Esophagus squamous epithelium (tissue), 5 donors: ENCODE results near the gene CTRL. TPM values are rescaled to one million over a fixed set of nuclear protein-coding genes. Genes with fewer than 3 reads are reported as not detected.

Experiments
- DNase-seq: peaks from one replicate; lab custom pipeline; 2025; lab: John Stamatoyannopoulos, UW
- H3K27ac ChIP-seq, 4 donors: fragments of 200-600 bp; sonication (generic); one replicate each; pipeline ENCODE4 v1.5.1; 2016 to 2019; ENCODE audit warnings: mild to moderate bottlenecking in 1 of 4
- H3K27me3 ChIP-seq, 4 donors: fragments of 200-600 bp; sonication (generic); 1 replicate in 3 of 4; 2 replicates in 1 of 4; pipeline versions ENCODE4 v1.5.1 to v1.6.0; 2017 to 2021; ENCODE audit warnings: antibody characterized with exemption in 1 of 4
- H3K36me3 ChIP-seq, 3 donors: fragments of 200-600 bp; sonication (generic); one replicate each; pipeline ENCODE4 v1.5.1; 2016 to 2019
- H3K4me1 ChIP-seq, 3 donors: fragments of 200-600 bp; sonication (generic); one replicate each; pipeline ENCODE4 v1.5.1; 2017 to 2019
- H3K4me3 ChIP-seq, 4 donors: fragments of 200-600 bp; sonication (generic); 1 replicate in 3 of 4; 2 replicates in 1 of 4; pipeline ENCODE4 v1.5.1; 2016 to 2019; ENCODE audit warnings: mild to moderate bottlenecking in 2 of 4, moderate library complexity in 1 of 4
- H3K9me3 ChIP-seq, 3 donors: fragments of 200-600 bp; sonication (generic); one replicate each; pipeline ENCODE4 v1.5.1; 2016 to 2019
- POLR2A ChIP-seq, 4 donors: fragments of 450-650 bp; IDR thresholded peaks; one replicate each; pipeline ENCODE4 v1.6.1; 2017; ENCODE audit warnings: antibody characterized with exemption in 4 of 4, mild to moderate bottlenecking in 4 of 4, moderate library complexity in 3 of 4
- WGBS, 2 donors: methylation state at CpG; one replicate each; pipeline ENCODE4 v1.1.5; 2018; 5-methylcytosine and 5-hydroxymethylcytosine counted together
- intact Hi-C: fragments of 100-400 bp; cut with DNase I; formaldehyde crosslinking; loops from one replicate; pipeline ENCODE4 v1.15.0; 2022
- total RNA-seq, 4 donors: library from RNA; depleted of rRNA; stranded (reverse); fragments of >200 nt; gene quantifications; one replicate each; pipeline ENCODE4 v1.1.0, GENCODE V29; 2016
- TF ChIP-seq, protein P1 (sequence below), 6 experiments: fragments of 450-650 bp in 4 of 6; fragments of 200-600 bp in 2 of 6; sonication (generic) in 2 of 6; IDR thresholded peaks; one replicate each; pipeline ENCODE4 v1.5.1; 2016 to 2019; ENCODE audit warnings: antibody characterized with exemption in 6 of 6, mild to moderate bottlenecking in 4 of 6, moderate library complexity in 4 of 6
- donor health status: DM: yes; HTN: yes; CAD: no.

The CTRL gene
- total RNA-seq, 4 donors from 2014 or later = 1.2 to 1.8 TPM; not detected in 2

GRCh38 chr16:67953641-67954375 is 22.1 kb upstream of the CTRL start:
- intact Hi-C loops = no loop called here
- Histone ChIP-seq H3K9me3 (no peaks in the 10 kb centered on the region), H3K27me3 (no peaks in the 10 kb centered on the region), H3K36me3 (peaks cover 0 to 96% (median 24%) of the 10 kb centered on the region in 3 donors), H3K4me1 (peaks cover 0 to 26% (median 6%) of the 10 kb centered on the region in 3 donors), H3K27ac (peak overlapping the region in 1 of 4 donors; percentile 29), H3K4me3 (no peak overlapping the region)
- 74 to 81% methylated on average over 2 to 3 of the region's 8 CpGs for WGBS, 2 donors
- TF ChIP-seq, protein P1, sequence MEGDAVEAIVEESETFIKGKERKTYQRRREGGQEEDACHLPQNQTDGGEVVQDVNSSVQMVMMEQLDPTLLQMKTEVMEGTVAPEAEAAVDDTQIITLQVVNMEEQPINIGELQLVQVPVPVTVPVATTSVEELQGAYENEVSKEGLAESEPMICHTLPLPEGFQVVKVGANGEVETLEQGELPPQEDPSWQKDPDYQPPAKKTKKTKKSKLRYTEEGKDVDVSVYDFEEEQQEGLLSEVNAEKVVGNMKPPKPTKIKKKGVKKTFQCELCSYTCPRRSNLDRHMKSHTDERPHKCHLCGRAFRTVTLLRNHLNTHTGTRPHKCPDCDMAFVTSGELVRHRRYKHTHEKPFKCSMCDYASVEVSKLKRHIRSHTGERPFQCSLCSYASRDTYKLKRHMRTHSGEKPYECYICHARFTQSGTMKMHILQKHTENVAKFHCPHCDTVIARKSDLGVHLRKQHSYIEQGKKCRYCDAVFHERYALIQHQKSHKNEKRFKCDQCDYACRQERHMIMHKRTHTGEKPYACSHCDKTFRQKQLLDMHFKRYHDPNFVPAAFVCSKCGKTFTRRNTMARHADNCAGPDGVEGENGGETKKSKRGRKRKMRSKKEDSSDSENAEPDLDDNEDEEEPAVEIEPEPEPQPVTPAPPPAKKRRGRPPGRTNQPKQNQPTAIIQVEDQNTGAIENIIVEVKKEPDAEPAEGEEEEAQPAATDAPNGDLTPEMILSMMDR (IDR thresholded peaks at IDR 0.05) = no peak
- no peak for TF ChIP-seq POLR2A (IDR thresholded peaks at IDR 0.05)
- no peak for DNase-seq

DNA sequence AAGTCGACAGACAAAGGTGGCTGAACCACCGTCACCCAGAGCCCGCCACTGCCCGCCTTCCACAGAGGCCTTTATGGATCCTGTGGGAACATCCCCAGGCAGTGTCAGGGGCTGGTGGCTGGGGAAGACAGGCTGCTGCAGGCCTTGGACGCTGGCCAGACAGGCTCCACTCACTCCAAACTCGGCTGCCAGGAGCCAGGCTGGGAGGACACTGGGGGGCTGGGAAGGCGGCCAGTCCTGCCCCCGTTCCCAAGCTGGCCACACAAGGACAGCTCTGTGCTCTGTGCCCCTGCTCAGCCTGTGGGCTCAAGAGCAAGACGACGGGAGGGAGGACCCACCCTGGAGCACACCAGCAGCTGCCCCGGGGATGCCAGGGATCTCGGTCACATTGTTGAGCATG is 19.8 kb upstream of the CTRL start:
- no peaks in the 10 kb centered on the region for H3K9me3 ChIP-seq
- 52 to 69% methylated on average over 2 to 6 of the region's 12 CpGs for whole genome bisulfite sequencing, 2 donors
- H3K27ac ChIP-seq = peak overlapping the region in 2 of 4 donors; percentile 29 to 57
- TF ChIP-seq POLR2A (IDR thresholded peaks at IDR 0.05) = no peak
- TF ChIP-seq, protein P1 (IDR thresholded peaks at IDR 0.05) = no peak
- intact Hi-C loops = no loop called here
- H3K4me3 ChIP-seq = no peak overlapping the region
- H3K36me3 ChIP-seq = peaks cover 10 to 100% (median 39%) of the 10 kb centered on the region in 3 donors
- H3K27me3 ChIP-seq = no peaks in the 10 kb centered on the region
- H3K4me1 ChIP-seq = peaks cover 0 to 30% (median 6%) of the 10 kb centered on the region in 3 donors
- DNase-seq = no peak

DNA sequence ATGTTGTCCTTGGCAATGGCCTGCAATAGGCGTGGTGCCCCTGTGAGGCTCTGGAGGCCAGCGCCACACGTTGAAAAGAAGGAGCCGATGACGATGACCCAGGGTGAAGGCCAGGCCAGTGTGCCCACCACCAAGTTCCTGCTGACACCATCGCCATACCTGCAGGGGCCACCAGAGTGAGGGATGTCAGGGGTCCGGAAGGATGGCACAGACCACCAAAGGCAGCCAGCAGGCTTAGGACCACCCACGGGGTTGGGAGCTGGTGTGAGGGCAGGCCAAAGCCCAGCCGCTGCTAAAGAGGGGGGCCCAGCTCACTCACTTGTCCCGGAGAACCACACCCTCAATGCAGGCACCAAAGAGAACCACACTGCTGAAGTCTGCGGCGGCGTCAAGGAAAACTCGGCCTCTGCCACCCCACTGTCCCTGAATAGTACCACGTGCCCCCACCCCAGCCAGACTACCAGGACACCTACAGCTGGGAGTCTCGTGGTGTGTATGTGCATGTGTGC is 18.7 kb upstream of the CTRL start:
- no peak overlapping the region for H3K4me3 ChIP-seq
- H3K27ac ChIP-seq = no peak overlapping the region
- WGBS, 2 donors = 90 to 96% methylated on average over 4 to 8 of the region's 16 CpGs
- DNase-seq = no peak
- peaks cover 21 to 100% (median 48%) of the 10 kb centered on the region in 3 donors for H3K36me3 ChIP-seq
- no peak for TF ChIP-seq POLR2A (IDR thresholded peaks at IDR 0.05)
- TF ChIP-seq, protein P1 (IDR thresholded peaks at IDR 0.05) = no peak
- no peaks in the 10 kb centered on the region for H3K27me3 ChIP-seq
- H3K4me1 ChIP-seq = peaks cover 0 to 35% (median 6%) of the 10 kb centered on the region in 3 donors
- H3K9me3 ChIP-seq = no peaks in the 10 kb centered on the region
- intact Hi-C loops = no loop called here

GRCh38 chr16:67949645-67950044 is 18.0 kb upstream of the CTRL start:
- Histone ChIP-seq H3K9me3 (no peaks in the 10 kb centered on the region), H3K27me3 (no peaks in the 10 kb centered on the region), H3K4me1 (peaks cover 0 to 42% (median 12%) of the 10 kb centered on the region in 3 donors), H3K36me3 (peaks cover 24 to 100% (median 51%) of the 10 kb centered on the region in 3 donors), H3K27ac (no peak overlapping the region), H3K4me3 (no peak overlapping the region)
- intact Hi-C loops = no loop called here
- TF ChIP-seq POLR2A (IDR thresholded peaks at IDR 0.05) = no peak
- TF ChIP-seq, protein P1 (IDR thresholded peaks at IDR 0.05) = no peak
- WGBS, 2 donors = 86 to 88% methylated on average over 1 to 6 of the region's 11 CpGs
- no peak for DNase-seq

GRCh38 chr16:67948015-67948414 is 16.4 kb upstream of the CTRL start:
- TF ChIP-seq, protein P1 (IDR thresholded peaks at IDR 0.05) = no peak
- TF ChIP-seq POLR2A (IDR thresholded peaks at IDR 0.05) = no peak
- H3K27me3 ChIP-seq = no peaks in the 10 kb centered on the region
- no peaks in the 10 kb centered on the region for H3K9me3 ChIP-seq
- 35 to 68% methylated on average over 2 to 9 of the region's 15 CpGs for WGBS, 2 donors
- H3K27ac ChIP-seq = peak overlapping the region in 1 of 4 donors; percentile 3
- no peak overlapping the region for H3K4me3 ChIP-seq
- DNase-seq = no peak
- intact Hi-C loops = no loop called here
- peaks cover 24 to 99% (median 51%) of the 10 kb centered on the region in 3 donors for H3K36me3 ChIP-seq
- peaks cover 0 to 54% (median 22%) of the 10 kb centered on the region in 3 donors for H3K4me1 ChIP-seq
